WTC11 (cell line): ENCODE results near the gene AFAP1L2. TPM values are rescaled to one million over a fixed set of nuclear protein-coding genes. Genes with fewer than 3 reads are reported as not detected.

Experiments used
- ATAC-seq: fragments of 200-7000 bp; cut with Tn5 transposase; 2 replicates; pipeline ENCODE4 v1.10.0; 2021; ENCODE audit warnings: mild to moderate bottlenecking, moderate library complexity
- CTCF ChIA-PET: fragments of 300-600 bp; sonication (Branson Sonifier 250); formaldehyde crosslinking; loops from one replicate; lab custom pipeline; 2021; ENCODE audit warnings: antibody characterized with exemption; lab: Charles Lee
- POLR2A ChIA-PET: fragments of 350-600 bp; sonication (Branson Sonifier 250); formaldehyde crosslinking; loops from one replicate; lab custom pipeline; 2021; ENCODE audit warnings: antibody characterized with exemption; lab: Charles Lee
- DNase-seq: peaks from one replicate; pipeline ENCODE4 v3.0.0; 2021; ENCODE audit warnings: low spot score
- H3K27ac Mint-ChIP-seq: 2 replicates; pipeline ENCODE4 v1.8.0; 2021; ENCODE audit warnings: mixed read lengths
- H3K27me3 Mint-ChIP-seq: 2 replicates; pipeline ENCODE4 v1.8.0; 2021; ENCODE audit warnings: low read depth, mild to moderate bottlenecking, moderate library complexity, mixed read lengths
- H3K36me3 Mint-ChIP-seq: 2 replicates; pipeline ENCODE4 v1.8.0; 2021; ENCODE audit warnings: mixed read lengths
- H3K4me1 Mint-ChIP-seq: 2 replicates; pipeline ENCODE4 v1.8.0; 2022; ENCODE audit warnings: mixed read lengths
- H3K4me3 Mint-ChIP-seq: 2 replicates; pipeline ENCODE4 v1.8.0; 2021; ENCODE audit warnings: mild to moderate bottlenecking, moderate library complexity, mixed read lengths
- H3K9me3 Mint-ChIP-seq: 2 replicates; pipeline ENCODE4 v1.8.0; 2021; ENCODE audit warnings: mixed read lengths
- AFF4 ChIP-seq: sonication (generic); formaldehyde crosslinking; IDR thresholded peaks from 2 replicates; pipeline ENCODE4 v1.8.1; 2023; ENCODE audit warnings: mild to moderate bottlenecking, missing genetic modification reagents, borderline replicate concordance
- ATF1 ChIP-seq: sonication (generic); formaldehyde crosslinking; IDR thresholded peaks from 2 replicates; pipeline ENCODE4 v1.8.1; 2023; ENCODE audit warnings: mild to moderate bottlenecking, moderate library complexity, missing genetic modification reagents
- ATF3 ChIP-seq: sonication (generic); formaldehyde crosslinking; conservative IDR thresholded peaks from 2 replicates; pipeline ENCODE4 v1.8.1; 2022; ENCODE audit warnings: mild to moderate bottlenecking, missing genetic modification reagents
- ATF6 ChIP-seq: sonication (generic); formaldehyde crosslinking; IDR thresholded peaks from 2 replicates; pipeline ENCODE4 v1.8.1; 2023; ENCODE audit warnings: mild to moderate bottlenecking, missing genetic modification reagents
- CDX4 ChIP-seq: fragments of 250-450 bp; sonication (Bioruptor Pico); IDR thresholded peaks from 2 replicates; pipeline ENCODE4 v1.9.0; 2021; ENCODE audit warnings: moderate library complexity, mild to moderate bottlenecking, inconsistent platforms, borderline replicate concordance
- E2F4 ChIP-seq: sonication (generic); formaldehyde crosslinking; IDR thresholded peaks from 2 replicates; pipeline ENCODE4 v1.8.1; 2022; ENCODE audit warnings: low read depth, mild to moderate bottlenecking, moderate library complexity, missing genetic modification reagents, borderline replicate concordance
- ERG ChIP-seq: fragments of 250-450 bp; sonication (Bioruptor Pico); IDR thresholded peaks from 2 replicates; pipeline ENCODE4 v1.8.0; 2021; ENCODE audit warnings: mild to moderate bottlenecking
- FOXP4 ChIP-seq: sonication (generic); formaldehyde crosslinking; IDR thresholded peaks from 2 replicates; pipeline ENCODE4 v1.8.0; 2022; ENCODE audit warnings: mild to moderate bottlenecking, missing genetic modification reagents
- IRF2 ChIP-seq: sonication (generic); formaldehyde crosslinking; IDR thresholded peaks from 2 replicates; pipeline ENCODE4 v1.8.0; 2022; ENCODE audit warnings: low read depth, missing genetic modification reagents, borderline replicate concordance
- KAT7 ChIP-seq: sonication (generic); formaldehyde crosslinking; IDR thresholded peaks from 2 replicates; pipeline ENCODE4 v1.8.1; 2023; ENCODE audit warnings: missing genetic modification reagents, mild to moderate bottlenecking, borderline replicate concordance
- MAX ChIP-seq: sonication (generic); formaldehyde crosslinking; IDR thresholded peaks from 2 replicates; pipeline ENCODE4 v1.8.0; 2022; ENCODE audit warnings: mild to moderate bottlenecking, missing genetic modification reagents
- NR1H2 ChIP-seq: sonication (generic); formaldehyde crosslinking; IDR thresholded peaks from 2 replicates; pipeline ENCODE4 v1.9.0; 2021; ENCODE audit warnings: mild to moderate bottlenecking, moderate library complexity, missing genetic modification reagents
- NR3C1 ChIP-seq: sonication (generic); formaldehyde crosslinking; conservative IDR thresholded peaks from 2 replicates; pipeline ENCODE4 v1.8.1; 2023; ENCODE audit warnings: low read depth, mild to moderate bottlenecking, missing genetic modification reagents
- SP1 ChIP-seq: sonication (generic); formaldehyde crosslinking; conservative IDR thresholded peaks from 2 replicates; pipeline ENCODE4 v1.8.1; 2022; ENCODE audit warnings: missing genetic modification reagents
- TCF7 ChIP-seq: sonication (generic); formaldehyde crosslinking; IDR thresholded peaks from 2 replicates; pipeline ENCODE4 v1.8.0; 2022; ENCODE audit warnings: mild to moderate bottlenecking, low read depth, missing genetic modification reagents, moderate library complexity
- TEAD1 ChIP-seq: sonication (generic); formaldehyde crosslinking; IDR thresholded peaks from 2 replicates; pipeline ENCODE4 v1.8.0; 2022; ENCODE audit warnings: mild to moderate bottlenecking, missing genetic modification reagents
- ZMAT4 ChIP-seq: fragments of 250-450 bp; sonication (Bioruptor Pico); IDR thresholded peaks from 2 replicates; pipeline ENCODE4 v1.9.0; 2021; ENCODE audit warnings: mild to moderate bottlenecking
- total RNA-seq: library from RNA; stranded (reverse); gene quantifications from 3 replicates; pipeline ENCODE4 v1.2.3, GENCODE V29; 2021

The AFAP1L2 gene
- total RNA-seq, 1 experiment from 2014 or later, result 5.0 TPM

- TF ChIP-seq ATF1 (no peak), ATF6 (no peak)
Measured at GRCh38 chr10:114266521-114266920, 137.8 kb downstream of the AFAP1L2 start (continued).

- no peak overlapping the region for H3K27ac Mint-ChIP-seq
- no peaks in the 10 kb centered on the region for H3K36me3 Mint-ChIP-seq
- H3K4me3 Mint-ChIP-seq, result no peak overlapping the region
- peaks cover 9% of the 10 kb centered on the region; the same call in 1 of the 2 replicates for H3K4me1 Mint-ChIP-seq
- H3K27me3 Mint-ChIP-seq, result no peaks in the 10 kb centered on the region
- POLR2A ChIA-PET, result no interaction called here
- DNase-seq (no peak), ATAC-seq (no peak)
- CTCF ChIA-PET, result no interaction called here
- no peaks in the 10 kb centered on the region for H3K9me3 Mint-ChIP-seq
- TF ChIP-seq ZMAT4, result no peak
- TF ChIP-seq AFF4 (CRISPR knock-in tag), result no peak
- no peak for TF ChIP-seq FOXP4 (CRISPR knock-in tag)
- no peak for TF ChIP-seq CDX4 (CRISPR knock-in tag)
- TF ChIP-seq E2F4 (CRISPR knock-in tag), result no peak
- TF ChIP-seq NR3C1, result no peak
- no peak for TF ChIP-seq ATF3 (CRISPR knock-in tag)
- TF ChIP-seq IRF2 (CRISPR knock-in tag), result no peak
- TF ChIP-seq TEAD1, result no peak
- no peak for TF ChIP-seq SP1 (CRISPR knock-in tag)
- no peak for TF ChIP-seq KAT7 (CRISPR knock-in tag)
- no peak for TF ChIP-seq ERG (CRISPR knock-in tag)
- no peak for TF ChIP-seq ATF6
- TF ChIP-seq NR1H2 (CRISPR knock-in tag), result no peak
- no peak for TF ChIP-seq MAX (CRISPR knock-in tag)
- no peak for TF ChIP-seq TCF7 (CRISPR knock-in tag)
Measured at GRCh38 chr10:114265392-114266053, 138.8 kb downstream of the AFAP1L2 start.
